Endothelial cell (in vitro differentiated cells): ENCODE measurements around the gene PCDH12. TPM values are rescaled to one million over a fixed set of nuclear protein-coding genes. Genes with fewer than 3 reads are reported as not detected.

ENCODE experiments used
- DNase-seq: peaks from one replicate; pipeline ENCODE4 v3.0.0; 2021; ENCODE audit warnings: low spot score
- H3K27ac Mint-ChIP-seq: one replicate; pipeline ENCODE4 v1.8.0; 2021; ENCODE audit warnings: mixed read lengths, inconsistent platforms; ENCODE audit not compliant: unreplicated experiment
- H3K27me3 Mint-ChIP-seq: one replicate; pipeline ENCODE4 v1.8.0; 2021; ENCODE audit warnings: mild to moderate bottlenecking, moderate library complexity, mixed read lengths, inconsistent platforms; ENCODE audit not compliant: unreplicated experiment
- H3K36me3 Mint-ChIP-seq: one replicate; pipeline ENCODE4 v1.8.0; 2021; ENCODE audit warnings: mild to moderate bottlenecking, low read depth, mixed read lengths, inconsistent platforms; ENCODE audit not compliant: unreplicated experiment
- H3K4me1 Mint-ChIP-seq: one replicate; pipeline ENCODE4 v1.8.0; 2021; ENCODE audit warnings: mild to moderate bottlenecking, mixed read lengths, inconsistent platforms; ENCODE audit not compliant: unreplicated experiment
- H3K4me3 Mint-ChIP-seq: one replicate; pipeline ENCODE4 v1.8.0; 2021; ENCODE audit warnings: mild to moderate bottlenecking, mixed read lengths, inconsistent platforms; ENCODE audit not compliant: unreplicated experiment
- H3K9me3 Mint-ChIP-seq: one replicate; pipeline ENCODE4 v1.8.0; 2021; ENCODE audit warnings: mixed read lengths, inconsistent platforms; ENCODE audit not compliant: unreplicated experiment
- total RNA-seq: library from RNA; stranded (reverse); fragmentation: NEBNext Ultra II Directional; extraction: Animal tissue kit (Norgen Biotek cat#: 25700); gene quantifications from one replicate; pipeline ENCODE4 v1.2.1, GENCODE V29; 2021; ENCODE audit not compliant: unreplicated experiment
- TF ChIP-seq, protein P1 (sequence below): fragments of 200-600 bp; sonication (generic); IDR thresholded peaks from one replicate; pipeline ENCODE4 v1.5.0; 2021; ENCODE audit warnings: antibody characterized with exemption; ENCODE audit not compliant: unreplicated experiment

Gene PCDH12
- total RNA-seq, 1 donor from 2014 or later: 64.0 TPM

- H3K4me3 Mint-ChIP-seq: no peak overlapping the region
- no peaks in the 10 kb centered on the region for H3K9me3 Mint-ChIP-seq
These were observed 8.9 kb upstream of the PCDH12 start for GRCh38 chr5:141966963-141967333.

GRCh38 chr5:141966275-141966962, 8.4 kb upstream of the PCDH12 start:
- no peak for DNase-seq
- peaks cover 19% of the 10 kb centered on the region for H3K4me1 Mint-ChIP-seq
- H3K9me3 Mint-ChIP-seq: no peaks in the 10 kb centered on the region
- no peaks in the 10 kb centered on the region for H3K36me3 Mint-ChIP-seq
- no peak overlapping the region for H3K27ac Mint-ChIP-seq
- H3K27me3 Mint-ChIP-seq: peaks cover 4% of the 10 kb centered on the region
- H3K4me3 Mint-ChIP-seq: no peak overlapping the region
- TF ChIP-seq, protein P1, sequence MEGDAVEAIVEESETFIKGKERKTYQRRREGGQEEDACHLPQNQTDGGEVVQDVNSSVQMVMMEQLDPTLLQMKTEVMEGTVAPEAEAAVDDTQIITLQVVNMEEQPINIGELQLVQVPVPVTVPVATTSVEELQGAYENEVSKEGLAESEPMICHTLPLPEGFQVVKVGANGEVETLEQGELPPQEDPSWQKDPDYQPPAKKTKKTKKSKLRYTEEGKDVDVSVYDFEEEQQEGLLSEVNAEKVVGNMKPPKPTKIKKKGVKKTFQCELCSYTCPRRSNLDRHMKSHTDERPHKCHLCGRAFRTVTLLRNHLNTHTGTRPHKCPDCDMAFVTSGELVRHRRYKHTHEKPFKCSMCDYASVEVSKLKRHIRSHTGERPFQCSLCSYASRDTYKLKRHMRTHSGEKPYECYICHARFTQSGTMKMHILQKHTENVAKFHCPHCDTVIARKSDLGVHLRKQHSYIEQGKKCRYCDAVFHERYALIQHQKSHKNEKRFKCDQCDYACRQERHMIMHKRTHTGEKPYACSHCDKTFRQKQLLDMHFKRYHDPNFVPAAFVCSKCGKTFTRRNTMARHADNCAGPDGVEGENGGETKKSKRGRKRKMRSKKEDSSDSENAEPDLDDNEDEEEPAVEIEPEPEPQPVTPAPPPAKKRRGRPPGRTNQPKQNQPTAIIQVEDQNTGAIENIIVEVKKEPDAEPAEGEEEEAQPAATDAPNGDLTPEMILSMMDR: no peak

More at GRCh38 chr5:141966963-141967333, 8.9 kb upstream of the PCDH12 start:
- Mint-ChIP-seq H3K27me3 (peaks cover 4% of the 10 kb centered on the region), H3K36me3 (no peaks in the 10 kb centered on the region), H3K27ac (no peak overlapping the region), H3K4me1 (peaks cover 19% of the 10 kb centered on the region)
- TF ChIP-seq, protein P1: no peak
- DNase-seq: no peak

DNA sequence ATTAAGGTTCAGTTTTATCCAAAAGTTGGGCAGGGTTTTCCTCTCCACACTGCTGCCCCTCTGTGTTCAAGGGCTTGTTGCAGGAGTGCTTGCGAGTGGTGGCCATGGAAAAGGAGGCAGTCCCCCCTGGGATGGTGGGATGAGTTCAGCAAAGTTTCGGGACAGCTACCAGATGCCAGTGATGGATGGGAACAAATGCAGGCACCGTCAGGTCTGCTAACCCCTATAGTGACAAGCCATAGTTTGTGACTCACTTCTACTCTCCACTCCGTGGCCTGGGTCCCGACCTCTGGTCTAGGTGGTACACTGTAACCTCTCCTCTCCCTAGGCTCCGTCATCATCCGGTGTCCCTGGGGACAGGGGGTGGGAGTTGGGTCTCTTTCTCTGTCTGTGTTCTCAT, 7.1 kb upstream of the PCDH12 start:
- Mint-ChIP-seq H3K36me3 (no peaks in the 10 kb centered on the region), H3K27me3 (peaks cover 6% of the 10 kb centered on the region), H3K4me3 (no peak overlapping the region), H3K4me1 (peaks cover 26% of the 10 kb centered on the region), H3K9me3 (no peaks in the 10 kb centered on the region), H3K27ac (no peak overlapping the region)
- TF ChIP-seq, protein P1: no peak
- DNase-seq: no peak

DNA sequence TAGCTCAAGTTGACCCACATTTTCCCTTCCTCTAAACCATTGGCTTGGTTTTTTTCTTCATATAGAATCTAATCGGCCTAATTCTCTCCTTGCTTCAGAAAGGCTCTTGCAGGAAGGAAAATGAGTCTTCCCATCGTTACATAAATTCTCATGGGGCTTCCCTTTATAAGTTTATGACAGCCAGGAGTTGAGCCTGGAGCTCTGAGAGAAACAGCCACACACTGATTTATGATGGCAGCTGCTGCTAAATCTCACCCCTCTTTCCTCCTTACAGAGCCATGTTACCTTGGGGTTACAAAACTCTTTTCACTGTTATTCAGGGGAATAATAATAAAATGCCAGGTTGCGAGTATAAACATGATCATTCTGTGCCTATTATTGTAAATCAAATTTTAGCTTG, 5.7 kb upstream of the PCDH12 start:
- Mint-ChIP-seq H3K36me3 (no peaks in the 10 kb centered on the region), H3K27me3 (peaks cover 10% of the 10 kb centered on the region), H3K27ac (no peak overlapping the region), H3K4me3 (no peak overlapping the region), H3K9me3 (no peaks in the 10 kb centered on the region), H3K4me1 (peaks cover 33% of the 10 kb centered on the region)
- DNase-seq: no peak
- TF ChIP-seq, protein P1: no peak

DNA sequence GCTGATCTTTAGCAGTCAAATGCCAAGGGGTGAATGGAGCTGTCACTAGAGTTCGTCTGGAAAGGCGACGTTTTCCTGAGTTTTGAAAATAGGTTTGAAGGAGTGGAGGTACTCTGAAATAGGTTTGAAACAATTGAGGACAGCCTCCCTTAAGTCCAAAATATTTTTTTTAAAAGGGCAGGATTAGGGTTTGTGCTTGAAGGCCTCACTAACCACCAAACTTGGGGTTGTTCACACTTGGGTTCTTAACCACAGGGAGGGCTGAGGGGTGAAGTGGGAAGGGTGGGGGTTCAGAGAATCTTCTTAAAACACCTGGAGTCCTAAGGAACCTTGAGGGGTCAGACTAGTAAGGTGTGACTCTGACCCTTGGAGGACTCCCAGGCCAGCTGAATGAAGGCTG, 3.5 kb upstream of the PCDH12 start:
- peaks cover under 1% of the 10 kb centered on the region for H3K36me3 Mint-ChIP-seq
- H3K4me1 Mint-ChIP-seq: peaks cover 49% of the 10 kb centered on the region
- DNase-seq: no peak
- H3K9me3 Mint-ChIP-seq: no peaks in the 10 kb centered on the region
- H3K4me3 Mint-ChIP-seq: no peak overlapping the region
- peak overlapping the region; percentile 87 for H3K27ac Mint-ChIP-seq
- TF ChIP-seq, protein P1: no peak
- H3K27me3 Mint-ChIP-seq: peaks cover 14% of the 10 kb centered on the region
